Measurements from ENCODE around the gene CLDN15.

The CLDN15 gene

GRCh38 chr7:101243646-101244374, 6.2 kb upstream of the CLDN15 start:
- no peak for DNase-seq

DNA sequence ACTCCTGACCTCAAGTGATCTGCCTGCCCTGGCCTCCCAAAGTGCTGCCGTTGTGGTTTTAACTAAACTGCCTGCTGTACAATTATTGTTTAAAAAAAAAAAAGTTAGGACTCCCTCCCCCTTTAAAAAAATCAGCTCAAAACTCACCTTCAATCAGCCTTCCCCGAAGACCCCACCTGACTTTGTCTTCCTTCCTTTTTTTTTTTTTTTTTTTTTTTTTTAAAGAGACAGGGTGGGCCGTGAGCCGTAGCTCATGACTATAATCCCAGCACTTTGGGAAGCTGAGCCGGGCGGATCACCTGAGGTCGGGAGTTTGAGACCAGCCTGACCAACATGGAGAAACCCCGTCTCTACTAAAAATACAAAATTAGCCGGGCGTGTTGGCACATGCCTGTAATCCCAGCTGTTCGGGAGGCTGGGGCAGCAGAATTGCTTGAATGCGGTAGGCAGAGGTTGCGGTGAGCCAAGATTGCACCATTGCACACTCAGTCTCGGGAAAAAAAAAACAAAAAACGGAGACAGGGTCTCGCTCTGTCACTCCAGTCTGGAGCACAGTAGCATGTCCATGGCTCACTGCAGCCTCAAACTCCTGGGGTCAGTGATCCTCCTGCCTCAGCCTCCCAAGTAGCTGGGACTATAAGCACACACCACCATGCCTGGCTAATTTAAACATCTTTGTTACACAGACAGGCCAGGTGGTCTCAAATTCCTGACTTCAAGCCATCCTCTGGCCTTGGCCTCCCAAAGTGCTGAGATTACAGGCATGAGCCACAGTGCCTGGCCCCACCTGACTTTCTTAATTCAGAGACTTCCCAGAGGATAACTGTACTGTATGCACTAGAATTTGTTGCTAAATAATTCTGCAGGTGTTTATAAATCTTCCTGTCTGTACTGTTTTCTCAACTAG, 4.1 kb upstream of the CLDN15 start:
- no peak for DNase-seq

GRCh38 chr7:101241015-101241363, 3.4 kb upstream of the CLDN15 start:
- no peak for DNase-seq

DNA sequence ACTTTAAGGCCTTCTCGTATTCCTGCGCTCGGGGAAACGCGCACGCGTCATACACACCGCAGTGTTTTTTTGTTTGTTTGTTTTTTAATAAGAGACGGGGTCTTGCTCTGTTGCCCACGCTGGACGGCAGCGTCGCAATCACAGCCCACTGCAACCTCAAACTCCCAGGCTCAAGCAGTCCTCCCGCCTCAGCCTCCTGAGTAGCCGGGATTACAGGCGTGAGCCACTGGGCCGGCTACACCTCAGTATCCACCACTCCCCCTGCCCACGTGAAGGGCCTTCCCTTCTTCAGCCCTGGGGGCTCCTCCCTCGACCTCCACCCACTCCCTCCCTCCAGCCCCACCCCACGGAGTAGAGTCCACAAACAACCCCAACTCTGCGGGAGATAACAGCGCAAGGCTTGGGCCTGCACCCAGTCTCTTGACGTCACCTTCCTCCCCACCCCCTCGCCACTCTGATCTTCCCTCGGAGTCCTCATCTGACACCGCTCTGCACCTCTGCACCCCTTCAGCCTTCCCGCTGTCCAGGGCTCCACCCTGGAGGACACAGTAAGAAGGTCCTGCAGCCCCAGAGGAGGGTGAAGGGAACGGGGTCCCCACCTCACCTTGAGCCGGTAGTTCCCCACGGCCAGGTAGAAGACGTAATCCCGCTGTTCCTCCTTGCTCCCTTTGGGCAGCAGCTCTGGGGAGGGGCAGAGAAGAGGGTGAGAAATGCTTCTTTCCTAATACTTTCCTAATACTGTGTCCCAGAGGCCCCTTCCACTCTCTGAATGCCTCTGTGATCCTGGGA, 2.8 kb upstream of the CLDN15 start:
- DNase-seq = no peak

GRCh38 chr7:101239951-101240220, 2.3 kb upstream of the CLDN15 start:
- DNase-seq = no peak

DNA sequence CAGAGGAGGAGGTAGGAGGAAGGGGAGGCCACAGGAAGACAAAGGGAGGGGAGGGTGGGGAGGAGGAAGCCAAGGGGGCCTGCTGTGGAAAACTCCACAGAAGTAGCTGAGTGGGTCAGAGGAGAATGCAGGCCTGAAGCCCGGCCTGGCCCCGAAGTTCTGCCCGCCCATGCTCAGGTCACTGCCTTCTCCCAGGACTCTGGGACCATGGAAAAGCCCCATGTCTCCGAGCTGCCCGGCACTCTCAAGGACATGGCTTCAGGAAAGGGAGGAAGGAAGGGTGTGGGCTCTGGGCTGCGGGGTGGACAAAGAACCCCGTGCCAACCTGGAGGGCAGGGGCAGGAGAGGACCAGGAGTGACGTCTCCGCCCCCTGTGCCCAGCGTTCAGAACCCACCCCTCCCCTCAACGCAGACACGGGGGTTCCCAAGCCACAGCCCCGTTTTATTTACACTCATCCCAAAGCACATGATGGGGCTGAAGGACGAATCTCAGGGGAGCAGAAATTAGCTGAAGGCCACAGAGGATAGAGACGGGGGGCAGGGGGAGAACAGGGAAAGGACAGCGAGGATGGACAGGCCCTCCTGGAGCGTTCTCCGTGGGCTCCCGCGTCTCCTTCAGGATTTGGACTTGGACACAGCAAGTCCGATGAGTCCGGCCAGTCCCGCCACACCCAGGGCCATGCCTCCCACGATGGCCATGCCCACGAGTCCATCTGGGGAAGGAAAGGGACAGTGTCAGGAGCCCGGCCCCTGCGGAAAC, 1.8 kb upstream of the CLDN15 start:
- no peak for DNase-seq

DNA sequence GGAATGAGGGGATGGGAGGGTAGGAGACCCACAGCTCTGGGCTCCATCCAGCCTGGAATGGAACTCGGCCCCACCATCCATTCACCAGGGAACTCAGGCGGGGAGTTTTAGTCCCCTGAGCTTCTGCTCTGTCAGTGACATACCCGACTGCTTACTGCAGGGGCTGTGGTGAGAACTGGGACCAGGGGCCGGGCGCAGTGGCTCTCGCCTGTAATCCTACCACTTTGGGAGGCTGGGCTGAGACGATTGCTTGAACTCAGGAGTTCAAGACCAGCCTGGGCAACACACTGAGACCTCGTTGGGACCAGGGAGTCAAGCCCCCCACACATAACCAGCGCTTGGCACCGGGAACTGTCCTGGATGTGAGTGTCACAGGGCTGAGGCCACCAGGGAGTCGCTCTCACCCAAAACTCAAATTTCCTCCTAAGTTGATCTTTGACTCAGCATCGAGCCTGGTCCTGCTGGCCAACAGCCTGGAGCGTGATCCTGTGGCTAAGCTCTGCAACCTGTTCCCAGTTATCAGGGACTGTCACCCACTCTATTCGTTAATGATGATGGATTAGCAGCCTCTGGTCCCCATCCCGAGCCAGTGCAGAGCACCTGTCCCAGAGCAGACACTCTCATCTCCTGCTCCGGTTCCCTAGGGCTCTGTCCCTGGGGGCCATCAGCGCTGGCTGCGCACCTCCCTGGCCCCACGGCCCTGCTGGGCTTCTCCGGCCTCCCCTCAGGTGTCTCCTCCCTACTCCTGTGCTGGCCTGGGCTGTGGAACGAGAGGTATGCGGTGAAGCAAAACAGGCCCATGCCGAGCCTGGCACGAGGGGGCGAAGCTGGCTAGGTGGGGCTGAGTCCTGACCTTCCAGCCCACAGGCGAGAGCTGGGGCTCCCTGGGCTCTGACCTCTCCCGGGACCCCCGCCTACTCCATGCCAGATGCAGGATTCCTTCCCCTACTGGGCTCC, 902 bp upstream of the CLDN15 start:
- no peak for DNase-seq

- no peak for DNase-seq
Observed at GRCh38 chr7:101236292-101236835, 1.2 kb downstream of the CLDN15 start.

GRCh38 chr7:101235522-101235921, 2.1 kb downstream of the CLDN15 start:
- no peak for DNase-seq

DNA sequence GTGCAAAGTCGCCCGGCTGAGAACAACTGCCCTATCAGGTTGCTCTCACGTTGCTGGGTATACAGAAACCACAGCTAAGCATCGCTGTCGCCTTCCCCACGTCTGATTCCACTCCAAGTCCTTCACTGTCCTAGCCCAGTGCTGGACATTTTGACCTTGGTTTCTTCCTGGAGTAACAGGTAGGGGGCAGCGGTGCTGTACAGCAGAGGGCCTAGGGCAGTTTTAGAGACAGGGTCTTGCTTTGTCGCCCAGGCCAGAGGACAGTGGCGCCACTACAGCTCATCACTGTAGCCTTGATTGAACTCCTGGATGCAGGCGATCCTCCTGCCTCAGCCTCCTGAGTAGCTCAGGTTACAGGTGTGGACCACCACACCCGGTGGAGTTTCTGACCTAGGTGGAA, 2.6 kb downstream of the CLDN15 start:
- DNase-seq = no peak

DNA sequence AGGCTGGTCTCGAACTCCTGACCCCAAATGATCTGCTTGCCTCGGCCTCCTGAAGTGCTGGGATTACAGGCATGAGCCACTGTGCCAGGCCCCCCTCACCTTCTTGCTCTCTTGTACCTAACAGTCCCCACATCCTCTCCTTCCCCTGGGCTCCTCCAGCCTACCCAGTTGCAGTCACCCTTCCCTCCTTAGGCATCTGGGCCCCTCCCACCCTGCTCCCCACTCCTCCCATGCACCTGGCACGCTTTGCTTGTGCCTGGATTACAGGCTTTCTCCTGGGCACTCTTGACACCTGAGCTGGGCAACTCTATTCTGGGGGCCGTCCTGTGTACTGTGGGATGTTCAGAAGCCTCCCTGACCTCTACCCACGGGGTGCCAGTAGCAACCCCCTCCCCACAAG, 3.0 kb downstream of the CLDN15 start:
- DNase-seq = no peak

GRCh38 chr7:101233907-101234547, 3.6 kb downstream of the CLDN15 start:
- DNase-seq = no peak

DNA sequence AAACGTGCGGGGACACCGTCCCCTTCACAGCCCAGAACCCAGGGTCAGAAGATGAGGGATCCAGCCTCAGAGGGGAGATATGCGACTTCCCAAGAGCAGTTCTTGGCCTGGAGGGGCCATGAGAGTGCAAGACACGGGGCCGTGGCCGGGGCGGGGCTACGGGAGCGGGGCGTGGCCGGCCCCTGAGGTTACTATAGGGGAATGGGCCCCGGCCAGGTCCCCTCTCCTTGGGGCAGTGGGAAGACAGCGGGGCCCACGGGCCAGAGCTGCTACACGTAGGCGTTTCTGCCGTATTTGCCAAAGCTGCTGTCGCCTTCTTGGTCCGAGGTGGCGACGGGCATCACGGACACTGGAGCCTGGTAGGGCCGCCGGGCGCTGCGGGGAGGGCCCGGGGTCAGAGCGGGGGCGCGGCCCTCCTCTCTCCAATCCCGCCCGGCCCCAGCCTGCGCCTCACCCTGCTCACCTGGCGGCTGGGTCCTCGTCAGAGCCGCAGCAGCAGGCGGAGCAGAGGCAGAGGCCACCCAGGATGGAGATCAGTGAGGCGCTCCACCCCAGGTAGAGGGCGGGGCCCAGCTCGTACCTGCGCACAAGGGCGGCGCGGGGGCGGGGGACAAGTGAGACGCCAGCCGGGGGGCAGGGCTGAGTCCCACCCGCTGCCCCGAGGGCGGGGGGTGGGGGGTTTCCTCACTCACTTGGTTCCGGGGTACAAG, 5.3 kb downstream of the CLDN15 start:
- DNase-seq = no peak

GRCh38 chr7:101231644-101232043, 6.0 kb downstream of the CLDN15 start:
- no peak for DNase-seq

DNA sequence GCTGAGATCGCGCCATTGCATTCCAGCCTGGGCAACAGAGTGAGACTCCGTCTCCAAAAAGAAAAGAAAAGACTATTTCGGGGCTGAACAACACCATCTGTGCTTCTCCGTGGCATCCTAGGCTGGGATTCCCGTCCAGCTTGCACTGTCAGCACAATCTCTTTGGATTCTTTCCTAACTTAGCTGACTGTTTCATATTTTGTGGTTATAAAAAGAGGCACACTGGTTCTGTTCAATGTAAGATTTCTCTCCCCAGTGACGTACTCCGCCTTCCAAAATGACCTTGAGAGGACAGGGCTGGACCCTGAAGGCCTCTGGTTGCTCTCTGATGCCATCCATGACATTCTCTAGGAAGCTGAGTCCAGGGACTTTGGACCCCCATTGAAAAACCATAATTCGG, 10.9 kb downstream of the CLDN15 start:
- no peak for DNase-seq

GRCh38 chr7:101225650-101226049, 12.0 kb downstream of the CLDN15 start:
- DNase-seq = no peak

- DNase-seq = no peak
Observed at GRCh38 chr7:101223528-101223927, 14.1 kb downstream of the CLDN15 start.

- DNase-seq = no peak
Observed at GRCh38 chr7:101222275-101222830, 15.2 kb downstream of the CLDN15 start.

DNA sequence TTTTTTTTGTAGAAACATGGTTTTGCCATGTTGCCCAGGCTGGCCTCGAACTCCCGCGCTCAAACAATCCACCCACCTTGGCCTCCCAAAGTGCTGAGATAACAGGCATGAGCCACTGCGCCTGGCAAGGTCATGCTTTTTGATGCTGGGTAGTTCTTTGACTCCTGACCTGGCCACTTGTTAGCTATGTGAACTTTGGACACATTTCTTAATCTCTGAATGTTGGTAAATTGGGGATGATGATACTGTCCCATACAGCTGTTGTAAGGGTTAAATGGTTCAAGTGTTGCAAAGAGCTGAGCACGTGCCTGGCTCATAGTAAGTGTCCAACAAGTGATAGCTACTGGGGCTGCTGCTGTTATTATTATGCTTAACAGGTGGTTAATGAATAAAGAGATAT, 17.3 kb downstream of the CLDN15 start:
- no peak for DNase-seq

Measured in stimulated activated CD4-positive, alpha-beta T cell treated with anti-CD3 and anti-CD28 coated beads, Interleukin-2, amount 100 ng/mL, for 24 hours (primary cell).